Thyroid gland (tissue), 4 donors: ENCODE measurements around the gene SPATA12. TPM values are rescaled to one million over a fixed set of nuclear protein-coding genes. Genes with fewer than 3 reads are reported as not detected.

Experiments used
- DNase-seq, 2 donors: peaks; one replicate each; pipeline ENCODE4 v3.0.0-alpha.2; 2019
- H3K27ac ChIP-seq, 3 donors: fragments of 200-600 bp; sonication (generic); 1 replicate in 2 of 3; 2 replicates in 1 of 3; pipeline ENCODE4 v1.5.1; 2016 to 2019; ENCODE audit warnings: mild to moderate bottlenecking in 1 of 3, moderate library complexity in 1 of 3
- H3K27me3 ChIP-seq: fragments of 200-600 bp; sonication (generic); one replicate; pipeline ENCODE4 v1.5.1; 2019
- H3K36me3 ChIP-seq, 2 donors: fragments of 200-600 bp; sonication (generic); one replicate each; pipeline ENCODE4 v1.5.1; 2016 to 2019
- H3K4me1 ChIP-seq, 2 donors: fragments of 200-600 bp; sonication (generic); one replicate each; pipeline ENCODE4 v1.5.1; 2017 to 2019
- H3K4me3 ChIP-seq, 3 donors: fragments of 200-600 bp; sonication (generic); replicated peaks in 1 of 3; 1 replicate in 2 of 3; 2 replicates in 1 of 3; pipeline ENCODE4 v1.5.1; 2016; ENCODE audit warnings: mild to moderate bottlenecking in 1 of 3
- H3K9me3 ChIP-seq: fragments of 200-600 bp; sonication (generic); one replicate; pipeline ENCODE4 v1.5.1; 2017
- POLR2A ChIP-seq, 2 donors: fragments of 450-650 bp; IDR thresholded peaks; one replicate each; pipeline ENCODE4 v1.6.1; 2017; ENCODE audit warnings: antibody characterized with exemption in 2 of 2, mild to moderate bottlenecking in 2 of 2, moderate library complexity in 1 of 2
- WGBS, 2 donors: methylation state at CpG; one replicate each; pipeline ENCODE4 v1.1.5; 2017; 5-methylcytosine and 5-hydroxymethylcytosine counted together
- intact Hi-C: fragments of 100-400 bp; cut with DNase I; formaldehyde crosslinking; loops from one replicate; pipeline ENCODE4 v1.15.1; 2023
- total RNA-seq, 4 donors: library from RNA; depleted of rRNA; stranded (reverse); fragments of >200 nt; gene quantifications; one replicate each; pipeline ENCODE4 v1.2.3, GENCODE V29; 2016
- TF ChIP-seq, protein P1 (sequence below), 6 experiments: fragments of 200-600 bp in 3 of 6; fragments of 450-650 bp in 3 of 6; sonication (generic) in 3 of 6; IDR thresholded peaks; one replicate each; pipeline ENCODE4 v1.5.1; 2016 to 2019; ENCODE audit warnings: antibody characterized with exemption in 6 of 6, mild to moderate bottlenecking in 2 of 6, inconsistent platforms in 1 of 6, moderate library complexity in 1 of 6

Gene SPATA12
- total RNA-seq, 4 donors from 2014 or later: not detected

DNA sequence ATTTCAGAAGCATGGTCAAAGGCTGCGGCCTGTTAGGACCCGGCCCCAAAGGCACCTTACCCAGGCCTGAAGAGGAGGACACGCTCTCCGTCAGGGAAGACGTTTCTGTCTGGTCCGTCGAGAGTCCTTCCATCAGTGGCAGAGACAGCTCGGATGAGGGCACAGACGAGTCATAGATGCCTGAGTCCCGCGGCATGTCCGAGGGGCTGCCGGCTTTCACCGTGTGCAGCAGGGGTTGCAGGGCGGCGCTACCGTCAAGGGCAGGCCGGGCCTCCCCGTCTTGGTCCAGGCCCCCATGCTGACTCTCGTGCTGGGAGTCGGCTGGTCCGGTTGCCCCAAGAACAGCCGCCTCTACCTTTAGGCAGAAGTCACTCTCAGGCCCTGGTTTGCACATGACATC is 37.1 kb downstream of the SPATA12 start:
- Histone ChIP-seq H3K36me3 (no peaks in the 10 kb centered on the region), H3K4me3 (no peak overlapping the region), H3K27me3 (no peaks in the 10 kb centered on the region), H3K4me1 (peaks cover 0 to 5% of the 10 kb centered on the region in 2 donors), H3K27ac (no peak overlapping the region), H3K9me3 (no peaks in the 10 kb centered on the region)
- intact Hi-C loops: no loop called here
- WGBS, 2 donors: 94 to 95% methylated on average over 7 to 22 of the region's 23 CpGs
- no peak for DNase-seq
- no peak for TF ChIP-seq POLR2A (IDR thresholded peaks at IDR 0.05)
- TF ChIP-seq, protein P1, sequence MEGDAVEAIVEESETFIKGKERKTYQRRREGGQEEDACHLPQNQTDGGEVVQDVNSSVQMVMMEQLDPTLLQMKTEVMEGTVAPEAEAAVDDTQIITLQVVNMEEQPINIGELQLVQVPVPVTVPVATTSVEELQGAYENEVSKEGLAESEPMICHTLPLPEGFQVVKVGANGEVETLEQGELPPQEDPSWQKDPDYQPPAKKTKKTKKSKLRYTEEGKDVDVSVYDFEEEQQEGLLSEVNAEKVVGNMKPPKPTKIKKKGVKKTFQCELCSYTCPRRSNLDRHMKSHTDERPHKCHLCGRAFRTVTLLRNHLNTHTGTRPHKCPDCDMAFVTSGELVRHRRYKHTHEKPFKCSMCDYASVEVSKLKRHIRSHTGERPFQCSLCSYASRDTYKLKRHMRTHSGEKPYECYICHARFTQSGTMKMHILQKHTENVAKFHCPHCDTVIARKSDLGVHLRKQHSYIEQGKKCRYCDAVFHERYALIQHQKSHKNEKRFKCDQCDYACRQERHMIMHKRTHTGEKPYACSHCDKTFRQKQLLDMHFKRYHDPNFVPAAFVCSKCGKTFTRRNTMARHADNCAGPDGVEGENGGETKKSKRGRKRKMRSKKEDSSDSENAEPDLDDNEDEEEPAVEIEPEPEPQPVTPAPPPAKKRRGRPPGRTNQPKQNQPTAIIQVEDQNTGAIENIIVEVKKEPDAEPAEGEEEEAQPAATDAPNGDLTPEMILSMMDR (IDR thresholded peaks at IDR 0.05): no peak

DNA sequence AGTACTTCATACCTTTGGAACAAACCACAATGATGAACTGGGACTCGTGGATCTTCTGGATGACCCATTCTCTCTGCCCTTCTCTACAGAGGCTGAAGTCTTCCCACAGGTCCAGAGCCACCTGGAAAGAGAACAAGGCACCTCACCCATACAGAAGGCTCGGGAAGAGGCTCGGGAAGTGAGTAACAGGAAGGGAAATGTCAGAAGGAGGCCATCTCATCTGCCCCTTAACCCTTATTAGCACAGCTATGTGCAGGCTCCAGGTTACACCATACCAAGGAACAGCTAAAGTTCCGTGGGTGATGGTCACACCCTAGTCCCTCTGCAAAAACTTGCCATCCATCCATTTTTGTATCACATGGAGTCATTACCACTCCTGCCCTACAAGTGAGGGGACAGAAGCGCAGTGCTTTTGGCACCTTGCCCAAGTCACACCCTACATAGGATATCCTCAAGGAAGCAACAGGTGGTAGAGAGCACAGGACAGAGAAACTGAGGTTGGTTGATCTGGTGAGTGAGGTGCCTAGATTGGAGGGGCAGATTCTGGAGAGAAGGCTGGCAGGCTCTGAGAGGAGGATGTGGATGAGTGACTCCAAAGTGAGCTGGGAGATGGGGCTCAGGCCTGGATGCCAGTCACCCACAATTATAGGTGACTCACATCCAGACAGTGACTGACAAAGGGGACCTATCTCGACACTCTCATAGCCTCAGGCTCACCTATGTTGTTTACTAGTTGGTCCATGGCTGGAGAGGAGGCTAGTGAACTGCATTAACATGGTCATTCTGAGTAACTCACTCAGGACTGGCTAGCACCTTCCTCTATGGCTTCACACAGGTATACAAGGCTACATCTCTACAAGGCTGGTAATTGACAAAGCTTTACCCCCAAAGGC is 38.2 kb downstream of the SPATA12 start:
- Histone ChIP-seq H3K4me1 (peaks cover 0 to 5% of the 10 kb centered on the region in 2 donors), H3K27me3 (no peaks in the 10 kb centered on the region), H3K9me3 (no peaks in the 10 kb centered on the region), H3K36me3 (no peaks in the 10 kb centered on the region), H3K27ac (no peak overlapping the region), H3K4me3 (no peak overlapping the region)
- TF ChIP-seq, protein P1 (IDR thresholded peaks at IDR 0.05): no peak
- 65 to 72% methylated on average over 6 of the region's 6 CpGs for WGBS, 2 donors
- DNase-seq: no peak
- intact Hi-C loops: no loop called here

- Histone ChIP-seq H3K9me3 (no peaks in the 10 kb centered on the region), H3K27me3 (no peaks in the 10 kb centered on the region), H3K36me3 (no peaks in the 10 kb centered on the region), H3K4me1 (peaks cover 0 to 5% of the 10 kb centered on the region in 2 donors), H3K4me3 (no peak overlapping the region), H3K27ac (no peak overlapping the region)
- TF ChIP-seq POLR2A (IDR thresholded peaks at IDR 0.05): no peak
- TF ChIP-seq, protein P1 (IDR thresholded peaks at IDR 0.05): peak; percentile 62 to 93 (median 82)
- DNase-seq: peak; percentile 61 to 68
- intact Hi-C loops: loop anchor here (5.0 kb wide), 1 partner anchor 122 kb away; no protein-coding TSS in a partner anchor
- 13 to 17% methylated on average over 7 of the region's 7 CpGs for WGBS, 2 donors
Measured at GRCh38 chr3:57100046-57100695, 39.7 kb downstream of the SPATA12 start.

DNA sequence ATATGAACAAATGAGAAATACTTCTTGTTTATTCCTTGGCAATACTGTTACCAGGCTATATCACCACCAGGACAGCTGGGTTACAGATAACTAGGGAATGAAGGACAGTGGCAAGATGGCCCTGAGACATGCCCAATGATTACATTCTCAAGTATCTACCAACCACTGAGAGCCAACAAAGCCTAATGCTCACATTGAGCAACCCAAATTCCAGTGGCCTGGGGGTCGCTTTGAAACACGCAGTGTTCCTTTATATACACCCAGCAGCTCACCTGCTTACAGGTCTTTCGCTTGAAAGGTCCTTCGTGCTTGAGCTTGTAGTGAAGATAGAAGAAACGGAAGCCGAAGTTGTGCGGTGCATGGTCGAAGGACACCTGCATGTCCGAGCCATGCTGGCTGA is 45.1 kb downstream of the SPATA12 start:
- H3K27ac ChIP-seq: no peak overlapping the region
- 96 to 99% methylated on average over 9 of the region's 9 CpGs for WGBS, 2 donors
- no peak overlapping the region for H3K4me3 ChIP-seq
- no peak for TF ChIP-seq POLR2A (IDR thresholded peaks at IDR 0.05)
- TF ChIP-seq, protein P1 (IDR thresholded peaks at IDR 0.05): no peak
- no peaks in the 10 kb centered on the region for H3K4me1 ChIP-seq
- DNase-seq: no peak
- no peaks in the 10 kb centered on the region for H3K9me3 ChIP-seq
- intact Hi-C loops: no loop called here
- no peaks in the 10 kb centered on the region for H3K27me3 ChIP-seq
- H3K36me3 ChIP-seq: no peaks in the 10 kb centered on the region

DNA sequence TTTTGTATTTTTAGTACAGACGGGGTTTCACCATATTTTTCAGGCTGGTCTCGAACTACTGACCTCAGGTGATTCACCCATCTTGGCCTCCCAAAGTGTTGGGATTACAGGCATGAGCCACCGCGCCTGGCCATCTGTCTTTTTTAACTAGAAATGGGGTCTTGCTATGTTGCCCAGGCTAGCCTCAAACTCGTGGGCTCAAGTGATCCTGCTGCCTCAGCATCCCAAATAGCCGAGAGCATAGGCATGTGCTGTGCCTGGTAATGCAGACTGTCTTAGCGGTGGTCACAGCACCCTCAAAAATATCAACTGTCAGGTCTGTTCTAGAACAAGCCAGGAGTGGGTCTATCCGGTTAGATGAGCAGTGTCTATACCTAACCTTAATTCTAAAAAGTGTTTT is 48.2 kb downstream of the SPATA12 start:
- Histone ChIP-seq H3K9me3 (no peaks in the 10 kb centered on the region), H3K36me3 (no peaks in the 10 kb centered on the region), H3K4me3 (no peak overlapping the region), H3K27me3 (no peaks in the 10 kb centered on the region), H3K27ac (no peak overlapping the region), H3K4me1 (no peaks in the 10 kb centered on the region)
- TF ChIP-seq, protein P1 (IDR thresholded peaks at IDR 0.05): no peak
- no peak for TF ChIP-seq POLR2A (IDR thresholded peaks at IDR 0.05)
- 94 to 99% methylated on average over 8 of the region's 8 CpGs for WGBS, 2 donors
- intact Hi-C loops: no loop called here
- no peak for DNase-seq
